ENCODE results near the gene RPUSD4.

RPUSD4 gene

DNA sequence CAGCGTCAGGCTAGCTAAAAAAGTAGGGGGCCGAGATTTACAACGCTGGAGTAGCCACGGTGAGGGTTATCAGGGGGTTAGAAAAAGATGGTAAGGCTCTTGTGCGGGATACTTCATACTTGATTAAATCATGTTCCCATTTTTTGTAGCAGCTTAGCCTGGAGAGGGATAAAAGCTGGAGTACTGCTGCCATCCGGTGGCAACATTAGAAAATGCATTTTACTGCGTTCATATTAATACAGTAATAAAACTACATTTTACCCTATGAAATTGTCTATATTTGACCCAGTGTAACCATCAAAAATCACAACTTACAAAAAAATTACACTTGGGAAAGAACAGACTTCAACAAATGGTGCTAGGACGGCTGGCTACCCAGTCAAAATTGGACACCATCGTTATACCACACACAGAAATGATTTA, 17.3 kb downstream of the RPUSD4 start:
- H3K4me1 ChIP-seq (ENCODE audit: control insufficient read depth in 1 of 2, insufficient read depth in 2 of 2, low read length in 2 of 2), result peaks cover 21 to 32% of the 10 kb centered on the region in 2 experiments
- H3K23ac ChIP-seq (ENCODE audit: low read length), result no peak overlapping the region
- no peaks in the 10 kb centered on the region for H3K27me3 ChIP-seq (ENCODE audit: insufficient read depth, low read length)
- H2BK12ac ChIP-seq (ENCODE audit: low read length), result no peak overlapping the region
- no peak overlapping the region for H2BK120ac ChIP-seq (ENCODE audit: insufficient read depth, low read length, poor library complexity)
- peaks cover 16% of the 10 kb centered on the region for H3K79me1 ChIP-seq (ENCODE audit: low read length)
- no peak overlapping the region for H2AFZ ChIP-seq (ENCODE audit: insufficient read depth, low read length, poor library complexity)
- DNase-seq, result peak; percentile 39 to 78
- WGBS (ENCODE audit: extremely low coverage, insufficient coverage, insufficient read length), result no CpG with 5 or more reads among the region's 9 CpGs
- H3K4ac ChIP-seq (ENCODE audit: low read depth, low read length), result no peak overlapping the region
- H3K79me2 ChIP-seq (ENCODE audit: control insufficient read depth, insufficient read depth, low read length, poor library complexity), result no peaks in the 10 kb centered on the region
- no peak overlapping the region for H4K8ac ChIP-seq (ENCODE audit: low read depth, low read length)
- H3K4me3 ChIP-seq (ENCODE audit: low read depth, low read length), result no peak overlapping the region
- H2AK5ac ChIP-seq (ENCODE audit: low read length), result no peak overlapping the region
- H4K12ac ChIP-seq (ENCODE audit: low read depth, low read length), result no peak overlapping the region
- no peak overlapping the region for H3K14ac ChIP-seq (ENCODE audit: low read length)
- H3K18ac ChIP-seq (ENCODE audit: low read length), result no peak overlapping the region
- H3K4me2 ChIP-seq (ENCODE audit: low read length), result no peak overlapping the region
- no peak overlapping the region for H2BK5ac ChIP-seq (ENCODE audit: low read depth, low read length, poor library complexity)
- no peak overlapping the region for H4K91ac ChIP-seq (ENCODE audit: low read depth, low read length)
- peaks cover 31 to 32% of the 10 kb centered on the region in 2 experiments for H3K36me3 ChIP-seq (ENCODE audit: control insufficient read depth in 1 of 2, insufficient read depth in 2 of 2, low read length in 2 of 2)
- no peak overlapping the region for H3K27ac ChIP-seq (ENCODE audit: low read depth, low read length)
- H3K9me3 ChIP-seq (ENCODE audit: insufficient read depth, low read depth, low read length), result peaks cover 6% of the 10 kb centered on the region
- no peak overlapping the region for H3K9ac ChIP-seq (ENCODE audit: low read length)

DNA sequence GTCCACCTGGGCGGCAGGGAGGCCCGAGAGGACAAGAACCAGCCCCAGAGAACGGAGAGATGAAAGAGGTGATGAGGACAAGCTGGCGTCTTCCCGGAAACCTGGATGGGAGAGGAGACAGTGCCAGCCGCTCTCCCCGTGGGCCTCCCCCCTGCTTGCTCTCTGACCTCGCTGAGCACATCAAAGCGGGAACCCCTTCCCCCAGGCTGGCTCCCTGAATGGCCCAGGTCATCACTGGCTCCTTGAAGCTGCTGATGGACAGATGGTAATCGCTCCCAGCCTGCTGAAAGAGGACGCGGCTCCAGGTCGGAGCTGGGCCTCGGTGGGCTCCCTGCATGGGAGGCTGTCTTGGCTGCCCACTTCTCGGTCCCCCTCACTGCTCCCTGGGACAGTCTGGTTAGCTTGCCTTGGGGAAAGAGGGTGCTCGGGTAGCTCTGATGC, 18.4 kb downstream of the RPUSD4 start:
- H3K4me2 ChIP-seq (ENCODE audit: low read length), result no peak overlapping the region
- H4K8ac ChIP-seq (ENCODE audit: low read depth, low read length), result no peak overlapping the region
- DNase-seq, result no peak
- no peak overlapping the region for H4K12ac ChIP-seq (ENCODE audit: low read depth, low read length)
- peak overlapping the region; percentile 56 for H4K91ac ChIP-seq (ENCODE audit: low read depth, low read length)
- no peak overlapping the region for H3K9ac ChIP-seq (ENCODE audit: low read length)
- peaks cover 21 to 32% of the 10 kb centered on the region in 2 experiments for H3K4me1 ChIP-seq (ENCODE audit: control insufficient read depth in 1 of 2, insufficient read depth in 2 of 2, low read length in 2 of 2)
- peak overlapping the region; percentile 81 for H3K18ac ChIP-seq (ENCODE audit: low read length)
- H3K27ac ChIP-seq (ENCODE audit: low read depth, low read length), result no peak overlapping the region
- no peak overlapping the region for H3K4ac ChIP-seq (ENCODE audit: low read depth, low read length)
- H3K79me1 ChIP-seq (ENCODE audit: low read length), result peaks cover 16% of the 10 kb centered on the region
- H3K36me3 ChIP-seq (ENCODE audit: control insufficient read depth in 1 of 2, insufficient read depth in 2 of 2, low read length in 2 of 2), result peaks cover 25% of the 10 kb centered on the region in 2 experiments
- H3K4me3 ChIP-seq (ENCODE audit: low read depth, low read length), result no peak overlapping the region
- no peak overlapping the region for H3K23ac ChIP-seq (ENCODE audit: low read length)
- H2AFZ ChIP-seq (ENCODE audit: insufficient read depth, low read length, poor library complexity), result no peak overlapping the region
- H3K9me3 ChIP-seq (ENCODE audit: insufficient read depth, low read depth, low read length), result peaks cover 6% of the 10 kb centered on the region
- H2BK12ac ChIP-seq (ENCODE audit: low read length), result peak overlapping the region; percentile 37
- H2AK5ac ChIP-seq (ENCODE audit: low read length), result no peak overlapping the region
- no peaks in the 10 kb centered on the region for H3K27me3 ChIP-seq (ENCODE audit: insufficient read depth, low read length)
- H3K79me2 ChIP-seq (ENCODE audit: control insufficient read depth, insufficient read depth, low read length, poor library complexity), result no peaks in the 10 kb centered on the region
- H2BK120ac ChIP-seq (ENCODE audit: insufficient read depth, low read length, poor library complexity), result peak overlapping the region; percentile 54
- H2BK5ac ChIP-seq (ENCODE audit: low read depth, low read length, poor library complexity), result no peak overlapping the region
- WGBS (ENCODE audit: extremely low coverage, insufficient coverage, insufficient read length), result no CpG with 5 or more reads among the region's 16 CpGs
- no peak overlapping the region for H3K14ac ChIP-seq (ENCODE audit: low read length)

DNA sequence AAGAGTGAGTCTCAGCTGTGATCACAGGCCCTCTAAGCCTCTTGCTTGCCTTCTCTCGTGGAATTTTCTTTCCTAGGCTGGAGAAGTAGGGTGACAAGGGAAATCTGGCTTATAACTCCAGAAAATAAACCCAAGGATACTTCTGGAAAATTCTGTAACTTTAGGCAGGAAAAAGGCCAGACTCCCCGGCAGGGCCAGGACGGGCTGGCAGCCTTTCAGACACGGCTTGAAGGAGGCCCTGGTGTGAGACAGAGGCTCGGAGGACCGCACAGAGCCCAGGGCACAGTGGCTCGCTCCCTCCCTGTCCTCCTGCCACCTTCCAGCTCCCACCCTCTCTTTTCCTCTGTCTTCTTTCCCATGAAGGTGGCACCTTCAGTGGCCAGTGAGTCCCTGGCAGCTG, 19.1 kb downstream of the RPUSD4 start:
- H3K9me3 ChIP-seq (ENCODE audit: insufficient read depth, low read depth, low read length), result peaks cover 4% of the 10 kb centered on the region
- no peak overlapping the region for H3K23ac ChIP-seq (ENCODE audit: low read length)
- peak overlapping the region; percentile 56 for H4K91ac ChIP-seq (ENCODE audit: low read depth, low read length)
- H3K79me1 ChIP-seq (ENCODE audit: low read length), result peaks cover 16% of the 10 kb centered on the region
- H3K9ac ChIP-seq (ENCODE audit: low read length), result no peak overlapping the region
- H3K27ac ChIP-seq (ENCODE audit: low read depth, low read length), result no peak overlapping the region
- peak overlapping the region; percentile 33 for H2BK12ac ChIP-seq (ENCODE audit: low read length)
- H3K4ac ChIP-seq (ENCODE audit: low read depth, low read length), result no peak overlapping the region
- peak overlapping the region; percentile 13 for H4K8ac ChIP-seq (ENCODE audit: low read depth, low read length)
- peaks cover 21 to 28% of the 10 kb centered on the region in 2 experiments for H3K4me1 ChIP-seq (ENCODE audit: control insufficient read depth in 1 of 2, insufficient read depth in 2 of 2, low read length in 2 of 2)
- no peak overlapping the region for H2AFZ ChIP-seq (ENCODE audit: insufficient read depth, low read length, poor library complexity)
- H3K79me2 ChIP-seq (ENCODE audit: control insufficient read depth, insufficient read depth, low read length, poor library complexity), result no peaks in the 10 kb centered on the region
- H2BK5ac ChIP-seq (ENCODE audit: low read depth, low read length, poor library complexity), result peak overlapping the region; percentile 32
- no peaks in the 10 kb centered on the region for H3K27me3 ChIP-seq (ENCODE audit: insufficient read depth, low read length)
- peak overlapping the region; percentile 54 for H2BK120ac ChIP-seq (ENCODE audit: insufficient read depth, low read length, poor library complexity)
- no peak overlapping the region for H4K12ac ChIP-seq (ENCODE audit: low read depth, low read length)
- peak overlapping the region; percentile 40 for H3K14ac ChIP-seq (ENCODE audit: low read length)
- peak overlapping the region; percentile 83 for H2AK5ac ChIP-seq (ENCODE audit: low read length)
- peaks cover 18 to 20% of the 10 kb centered on the region in 2 experiments for H3K36me3 ChIP-seq (ENCODE audit: control insufficient read depth in 1 of 2, insufficient read depth in 2 of 2, low read length in 2 of 2)
- H3K4me2 ChIP-seq (ENCODE audit: low read length), result no peak overlapping the region
- WGBS (ENCODE audit: extremely low coverage, insufficient coverage, insufficient read length), result no CpG with 5 or more reads among the region's 7 CpGs
- peak overlapping the region; percentile 41 for H3K18ac ChIP-seq (ENCODE audit: low read length)
- DNase-seq, result no peak
- no peak overlapping the region for H3K4me3 ChIP-seq (ENCODE audit: low read depth, low read length)

DNA sequence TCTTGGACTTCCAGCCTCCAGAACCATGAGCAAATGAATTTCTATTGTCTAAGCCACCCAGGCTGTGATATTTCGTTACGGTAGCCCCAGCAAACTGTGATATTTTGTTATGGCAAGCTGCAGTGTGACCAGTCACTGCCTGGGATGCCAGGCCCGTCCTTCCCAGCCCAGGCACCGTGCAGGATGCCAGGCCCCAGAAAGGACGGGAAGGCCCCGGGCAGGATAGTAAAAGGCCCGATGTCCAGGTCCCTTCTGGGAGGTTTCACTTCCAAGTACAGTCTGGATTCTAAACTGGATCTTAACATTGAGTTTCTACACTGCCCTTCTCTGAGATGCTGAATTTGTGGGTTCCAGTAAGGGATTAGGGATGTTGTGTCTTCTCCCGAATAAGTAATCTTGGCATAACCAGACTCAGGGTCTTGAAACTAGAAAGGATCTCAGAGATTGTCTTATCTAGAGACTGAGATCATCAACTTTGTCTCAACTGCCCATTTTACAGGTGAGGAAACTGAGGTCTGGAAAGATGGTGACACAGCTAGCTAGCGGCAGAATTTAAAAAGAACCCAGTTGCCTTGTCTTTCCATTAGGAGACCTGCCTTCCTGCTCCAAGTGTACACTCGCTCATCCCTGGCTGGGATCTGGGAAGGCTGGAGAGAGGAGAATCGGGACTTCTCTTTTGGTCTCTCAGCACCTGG, 19.9 kb downstream of the RPUSD4 start:
- Histone ChIP-seq H3K79me1 (ENCODE audit: low read length) (peaks cover 16% of the 10 kb centered on the region), H3K9ac (ENCODE audit: low read length) (no peak overlapping the region), H3K79me2 (ENCODE audit: control insufficient read depth, insufficient read depth, low read length, poor library complexity) (no peaks in the 10 kb centered on the region), H3K27ac (ENCODE audit: low read depth, low read length) (peak overlapping the region; percentile 16), H2BK12ac (ENCODE audit: low read length) (peak overlapping the region; percentile 39), H3K27me3 (ENCODE audit: insufficient read depth, low read length) (no peaks in the 10 kb centered on the region), H3K4me3 (ENCODE audit: low read depth, low read length) (no peak overlapping the region), H3K14ac (ENCODE audit: low read length) (peak overlapping the region; percentile 23), H4K12ac (ENCODE audit: low read depth, low read length) (no peak overlapping the region), H3K23ac (ENCODE audit: low read length) (no peak overlapping the region), H3K4me1 (ENCODE audit: control insufficient read depth in 1 of 2, insufficient read depth in 2 of 2, low read length in 2 of 2) (peaks cover 21 to 28% of the 10 kb centered on the region in 2 experiments), H3K4ac (ENCODE audit: low read depth, low read length) (no peak overlapping the region), H2BK120ac (ENCODE audit: insufficient read depth, low read length, poor library complexity) (no peak overlapping the region), H4K91ac (ENCODE audit: low read depth, low read length) (peak overlapping the region; percentile 67), H4K8ac (ENCODE audit: low read depth, low read length) (peak overlapping the region; percentile 34), H3K36me3 (ENCODE audit: control insufficient read depth in 1 of 2, insufficient read depth in 2 of 2, low read length in 2 of 2) (peaks cover 12 to 14% of the 10 kb centered on the region in 2 experiments), H2AFZ (ENCODE audit: insufficient read depth, low read length, poor library complexity) (no peak overlapping the region), H2AK5ac (ENCODE audit: low read length) (no peak overlapping the region), H2BK5ac (ENCODE audit: low read depth, low read length, poor library complexity) (peak overlapping the region; percentile 18), H3K4me2 (ENCODE audit: low read length) (no peak overlapping the region), H3K18ac (ENCODE audit: low read length) (peak overlapping the region; percentile 27), H3K9me3 (ENCODE audit: insufficient read depth, low read depth, low read length) (no peaks in the 10 kb centered on the region)
- WGBS (ENCODE audit: extremely low coverage, insufficient coverage, insufficient read length), result no CpG with 5 or more reads among the region's 11 CpGs
- no peak for DNase-seq

Measured in trophoblast cell (in vitro differentiated cells and primary cell).